Activated CD4-positive, alpha-beta memory T cell treated with anti-CD3 and anti-CD28 coated beads, Interleukin-2, amount 10 ng/mL, durations not matched to agents 7 days and 5 days (primary cell): ENCODE results near the gene ZACN. TPM values are rescaled to one million over a fixed set of nuclear protein-coding genes. Genes with fewer than 3 reads are reported as not detected.
"Not testable (repeated sequence)": the region's sequence is repeated elsewhere in the genome, so short reads cannot be mapped to it uniquely, and the experiment has no call there.

ENCODE experiments used
- CTCF ChIA-PET: fragments of 350-600 bp; sonication (Branson Sonifier 250); formaldehyde crosslinking; loops from one replicate; lab custom pipeline; 2021; ENCODE audit warnings: antibody characterized with exemption, inconsistent platforms; lab: Charles Lee
- POLR2A ChIA-PET: fragments of 350-600 bp; sonication (Branson Sonifier 250); formaldehyde crosslinking; loops from one replicate; lab custom pipeline; 2021; ENCODE audit warnings: antibody characterized with exemption; lab: Charles Lee
- DNase-seq: peaks from one replicate; pipeline ENCODE4 v3.0.0-alpha.2; 2020
- H3K27ac Mint-ChIP-seq: one replicate; pipeline ENCODE4 v1.8.0; 2021; ENCODE audit warnings: mild to moderate bottlenecking, mixed read lengths
- H3K27me3 Mint-ChIP-seq: one replicate; pipeline ENCODE4 v1.8.0; 2021; ENCODE audit warnings: mixed read lengths
- H3K36me3 Mint-ChIP-seq: one replicate; pipeline ENCODE4 v1.8.0; 2021; ENCODE audit warnings: low read depth, mixed read lengths
- H3K4me1 Mint-ChIP-seq: one replicate; pipeline ENCODE4 v1.8.0; 2021; ENCODE audit warnings: mixed read lengths
- H3K4me3 Mint-ChIP-seq: one replicate; pipeline ENCODE4 v1.8.0; 2021; ENCODE audit warnings: mild to moderate bottlenecking, mixed read lengths
- H3K9me3 Mint-ChIP-seq: one replicate; pipeline ENCODE4 v1.8.0; 2021; ENCODE audit warnings: mixed read lengths
- total RNA-seq, 2 experiments: library from RNA; stranded (reverse); gene quantifications; one replicate each; pipeline ENCODE4 v1.2.3, GENCODE V29; 2021

ZACN gene
- under 1 TPM; 0.48 TPM for total RNA-seq

DNA sequence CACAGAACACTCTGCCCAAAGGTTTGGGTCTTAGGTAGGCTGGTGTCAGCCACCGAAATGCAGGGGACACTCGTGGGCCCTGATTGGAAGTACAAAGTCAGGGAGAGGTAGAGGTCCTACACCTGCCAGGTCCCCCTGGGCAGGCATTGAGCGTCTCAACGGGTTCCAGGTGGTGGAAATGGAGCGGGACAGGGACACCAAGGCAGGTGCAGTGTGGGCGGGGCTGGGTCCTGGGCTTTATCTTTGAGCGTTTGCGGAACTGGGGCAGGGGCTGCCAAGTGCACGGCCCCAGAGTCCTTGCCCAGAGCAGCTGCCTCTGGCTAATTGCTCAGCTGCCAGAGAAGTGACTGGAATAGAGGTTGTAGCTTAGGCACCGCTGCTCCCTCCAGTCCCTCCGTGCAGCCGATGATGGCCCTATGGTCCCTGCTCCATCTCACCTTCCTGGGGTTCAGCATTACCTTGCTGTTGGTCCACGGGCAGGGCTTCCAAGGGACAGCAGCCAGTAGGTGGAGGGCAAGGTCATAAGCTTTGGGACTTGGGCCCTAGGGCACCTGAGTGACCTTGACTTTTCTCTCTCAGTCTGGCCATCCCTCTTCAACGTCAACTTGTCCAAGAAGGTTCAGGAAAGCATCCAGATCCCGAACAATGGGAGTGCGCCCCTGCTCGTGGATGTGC is at the start of gene ZACN:
Gene ZACN (plus strand): TSS at position 323 of the 675 bp plus-strand sequence. CDS start 83 bp downstream, at position 406.
- Mint-ChIP-seq H3K36me3 (peaks cover 5% of the 10 kb centered on the region), H3K27me3 (peaks cover 50% of the 10 kb centered on the region), H3K27ac (no peak within 1 kb of the TSS), H3K9me3 (no peaks in the 10 kb centered on the region), H3K4me1 (peaks cover 25% of the 10 kb centered on the region), H3K4me3 (no peak within 1 kb of the TSS)
- POLR2A ChIA-PET = interaction anchor here (1.7 kb wide), 1 partner anchor 16 kb away, joined by 8 read pairs; no protein-coding TSS in a partner anchor
- no peak for DNase-seq
- CTCF ChIA-PET = interaction anchor here (1.0 to 1.4 kb wide), 2 partner anchors 65 to 75 kb away, joined by 3 to 4 read pairs; no protein-coding TSS in a partner anchor

DNA sequence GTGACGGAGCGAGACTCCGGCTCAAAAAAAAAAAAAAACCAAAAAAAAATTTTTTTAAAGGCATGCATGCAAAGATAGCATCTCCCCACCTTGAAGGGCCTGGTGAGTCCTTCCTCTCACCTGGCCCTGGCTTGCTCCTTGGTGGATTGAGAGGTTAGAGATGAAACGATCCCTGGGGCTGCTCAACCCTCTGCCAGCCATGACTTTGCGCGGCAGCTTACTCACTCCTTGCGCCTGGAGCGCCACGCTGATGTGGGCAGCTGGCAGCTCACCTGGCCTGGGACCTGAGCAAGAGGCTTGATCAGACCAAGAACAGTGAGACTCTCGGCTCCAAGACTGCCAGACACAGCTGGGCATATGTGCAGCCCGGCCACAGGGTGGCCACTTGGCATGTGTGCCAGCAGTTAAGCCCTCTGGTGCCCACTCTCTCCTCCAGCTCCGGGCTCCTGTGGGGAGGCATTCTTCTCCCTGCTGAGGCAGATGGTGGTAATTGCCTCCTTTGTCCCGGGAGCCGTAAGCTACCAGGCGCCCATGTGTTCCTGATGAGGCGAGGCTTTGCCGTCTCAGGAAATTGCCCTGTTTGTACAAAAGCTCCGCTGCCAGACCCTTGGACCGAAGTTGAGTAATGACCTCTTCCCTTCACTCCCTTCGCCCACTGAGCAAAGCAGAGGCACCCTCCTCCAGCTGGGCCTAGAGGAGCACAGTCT is 46.8 kb upstream of the ZACN start:
- ChIA-PET CTCF (interaction anchor here (0.6 to 0.7 kb wide), 2 partner anchors 96 to 268 kb away, joined by 3 read pairs; no protein-coding TSS in a partner anchor), POLR2A (no interaction called here)
- Mint-ChIP-seq H3K4me3 (no peak overlapping the region), H3K27me3 (no peaks in the 10 kb centered on the region), H3K27ac (no peak overlapping the region), H3K36me3 (no peaks in the 10 kb centered on the region), H3K4me1 (peaks cover 9% of the 10 kb centered on the region), H3K9me3 (no peaks in the 10 kb centered on the region)
- no peak for DNase-seq

DNA sequence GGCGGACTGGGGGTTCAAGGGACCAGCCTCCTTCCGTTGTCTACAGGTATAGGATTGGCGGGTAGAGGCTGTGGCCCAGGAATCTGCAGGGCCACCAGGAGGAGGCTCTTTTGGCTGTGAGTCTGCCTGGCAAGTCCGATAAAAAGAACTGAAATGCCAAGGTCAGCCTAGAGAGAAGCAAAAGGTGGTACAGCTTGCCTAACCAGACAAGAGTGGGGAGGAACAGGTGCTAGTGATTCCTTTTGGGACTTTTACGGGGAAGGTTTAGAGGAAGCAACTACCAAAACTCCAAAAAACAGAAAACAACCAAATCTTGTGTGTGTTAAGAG is 46.2 kb upstream of the ZACN start:
- ChIA-PET POLR2A (interaction anchor here (1.2 kb wide), 1 partner anchor 21 kb away, joined by 3 read pairs; no protein-coding TSS in a partner anchor), CTCF (interaction anchor here (1.8 to 2.4 kb wide), 2 partner anchors 19 to 33 kb away, joined by 8 to 11 read pairs; partner anchors contain the start of gene CDK3)
- DNase-seq = no peak

DNA sequence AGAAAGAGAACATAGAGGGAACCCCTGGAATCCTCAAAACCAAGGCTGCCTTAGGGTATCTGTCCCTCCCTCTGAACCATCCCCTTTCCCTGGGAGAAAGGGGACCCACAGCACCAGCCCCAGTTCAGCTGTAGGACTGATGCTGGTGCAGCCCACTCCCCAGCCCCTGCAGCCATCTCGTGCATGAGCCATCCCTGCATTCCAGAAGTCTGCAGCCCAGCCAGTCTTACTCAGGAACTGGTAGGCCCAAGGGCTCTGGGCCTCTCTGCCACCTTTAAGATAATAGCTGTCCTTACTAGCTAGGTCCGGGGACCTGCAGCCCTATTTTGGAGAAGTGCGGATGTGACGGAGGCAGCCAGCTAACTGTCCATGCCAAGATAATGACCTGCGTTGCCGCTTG is 45.8 kb upstream of the ZACN start:
- no peak for DNase-seq
- Mint-ChIP-seq H3K4me3 (no peak overlapping the region), H3K4me1 (peaks cover 9% of the 10 kb centered on the region), H3K36me3 (peaks cover 2% of the 10 kb centered on the region), H3K27me3 (no peaks in the 10 kb centered on the region), H3K9me3 (no peaks in the 10 kb centered on the region), H3K27ac (no peak overlapping the region)
- POLR2A ChIA-PET = interaction anchor here (1.0 to 1.2 kb wide), 2 partner anchors 14 to 20 kb away, joined by 3 read pairs; no protein-coding TSS in a partner anchor
- CTCF ChIA-PET = interaction anchor here (1.4 to 2.4 kb wide), 3 partner anchors 19 to 33 kb away, joined by 4 to 11 read pairs (median 8); partner anchors contain the start of gene CDK3

More for the DNA sequence above, 46.2 kb upstream of the ZACN start:
- Mint-ChIP-seq H3K27ac (no peak overlapping the region), H3K36me3 (no peaks in the 10 kb centered on the region), H3K4me3 (no peak overlapping the region), H3K27me3 (no peaks in the 10 kb centered on the region), H3K4me1 (peaks cover 9% of the 10 kb centered on the region), H3K9me3 (no peaks in the 10 kb centered on the region)

GRCh38 chr17:76034428-76035350 is 44.3 kb upstream of the ZACN start:
- Mint-ChIP-seq H3K27ac (no peak overlapping the region), H3K9me3 (no peaks in the 10 kb centered on the region), H3K27me3 (no peaks in the 10 kb centered on the region), H3K4me1 (peaks cover 3% of the 10 kb centered on the region), H3K4me3 (no peak overlapping the region), H3K36me3 (peaks cover 17% of the 10 kb centered on the region)
- ChIA-PET POLR2A (interaction anchor here (1.0 kb wide), 1 partner anchor 12 kb away, joined by 3 read pairs; no protein-coding TSS in a partner anchor), CTCF (interaction anchor here (1.4 to 2.4 kb wide), 3 partner anchors 21 to 35 kb away, joined by 4 to 11 read pairs (median 8); partner anchors contain the start of gene CDK3)
- DNase-seq = no peak

- CTCF ChIA-PET = interaction anchor here (0.8 to 1.6 kb wide), 4 partner anchors 22 to 58 kb away, joined by 3 to 6 read pairs (median 3); partner anchors contain the start of genes ACOX1 and TEN1
- Mint-ChIP-seq H3K27me3 (no peaks in the 10 kb centered on the region), H3K36me3 (peaks cover 35% of the 10 kb centered on the region), H3K27ac (no peak overlapping the region), H3K4me3 (no peak overlapping the region), H3K4me1 (no peaks in the 10 kb centered on the region), H3K9me3 (no peaks in the 10 kb centered on the region)
- no peak for DNase-seq
- POLR2A ChIA-PET = no interaction called here
These were observed 42.3 kb upstream of the ZACN start for GRCh38 chr17:76036497-76037261.

DNA sequence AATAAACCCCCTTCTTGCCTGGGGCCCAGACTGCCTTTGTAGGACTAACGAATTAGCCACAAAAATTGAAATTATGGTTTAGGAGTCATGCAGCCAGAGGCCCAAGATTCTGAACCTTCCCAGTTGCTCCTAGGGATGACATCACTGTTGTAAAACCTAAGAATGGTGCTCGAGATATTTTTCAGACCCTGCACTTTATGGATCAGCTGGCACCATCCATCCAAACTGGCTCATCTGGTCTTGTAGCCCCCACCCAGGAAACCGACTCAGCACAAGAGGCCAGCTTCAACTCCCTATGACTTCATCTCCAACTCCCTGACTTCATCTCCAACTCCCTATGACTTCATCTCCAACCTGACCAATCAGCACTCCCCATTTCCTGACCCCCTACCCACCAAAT is 40.9 kb upstream of the ZACN start:
- Mint-ChIP-seq H3K4me1 (no peaks in the 10 kb centered on the region), H3K27ac (no peak overlapping the region), H3K9me3 (no peaks in the 10 kb centered on the region), H3K27me3 (no peaks in the 10 kb centered on the region), H3K36me3 (peaks cover 39% of the 10 kb centered on the region), H3K4me3 (no peak overlapping the region)
- ChIA-PET CTCF (interaction anchor here (1.6 kb wide), 1 partner anchor 24 kb away, joined by 6 read pairs; no protein-coding TSS in a partner anchor), POLR2A (no interaction called here)
- DNase-seq = no peak

DNA sequence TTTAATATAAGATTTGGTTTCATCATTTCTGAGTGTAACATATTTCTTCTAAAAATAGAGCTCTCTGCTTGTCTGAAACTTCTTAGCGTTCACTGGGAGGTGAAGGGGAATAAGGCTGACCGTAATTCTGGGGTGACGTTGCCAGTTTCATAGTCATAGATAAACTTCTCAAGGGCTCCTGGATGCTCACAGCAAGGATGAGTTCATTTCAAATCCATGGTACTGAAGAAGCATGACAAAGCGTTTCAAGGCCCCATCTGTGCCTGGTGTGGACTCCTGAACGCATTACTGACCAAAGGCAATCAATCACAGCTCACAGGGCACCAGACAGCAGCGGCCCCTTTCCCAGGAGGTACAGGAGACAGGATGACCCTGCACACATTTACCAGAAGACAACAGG is 39.9 kb upstream of the ZACN start:
- Mint-ChIP-seq H3K27ac (no peak overlapping the region), H3K4me3 (no peak overlapping the region), H3K27me3 (no peaks in the 10 kb centered on the region), H3K4me1 (no peaks in the 10 kb centered on the region), H3K36me3 (peaks cover 50% of the 10 kb centered on the region), H3K9me3 (no peaks in the 10 kb centered on the region)
- no peak for DNase-seq
- POLR2A ChIA-PET = no interaction called here
- CTCF ChIA-PET = no interaction called here

DNA sequence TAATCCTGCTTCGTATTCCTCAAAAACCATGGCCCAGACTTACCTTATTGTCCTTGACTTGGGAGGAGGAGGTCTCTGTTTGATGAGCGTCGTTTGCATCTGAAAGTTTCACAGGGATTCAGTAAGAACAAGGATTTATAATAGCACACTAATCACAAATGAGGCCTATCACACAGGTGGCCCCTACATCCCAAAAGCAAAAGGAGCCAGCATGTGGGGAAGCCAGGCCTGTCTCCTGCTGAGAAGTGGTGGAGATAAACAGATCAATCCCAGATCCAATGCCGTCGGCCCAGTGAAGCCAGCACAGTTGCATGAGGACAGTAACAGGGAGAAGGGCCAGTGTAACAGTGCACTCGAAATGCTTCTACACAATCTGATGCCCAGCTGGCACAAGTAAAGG is 38.6 kb upstream of the ZACN start:
- no peak overlapping the region for H3K4me3 Mint-ChIP-seq
- H3K4me1 Mint-ChIP-seq = no peaks in the 10 kb centered on the region
- H3K27ac Mint-ChIP-seq = no peak overlapping the region
- no peak for DNase-seq
- POLR2A ChIA-PET = interaction anchor here (1.4 kb wide), 1 partner anchor 23 kb away, joined by 3 read pairs; no protein-coding TSS in a partner anchor
- no peaks in the 10 kb centered on the region for H3K27me3 Mint-ChIP-seq
- no peaks in the 10 kb centered on the region for H3K9me3 Mint-ChIP-seq
- peaks cover 61% of the 10 kb centered on the region for H3K36me3 Mint-ChIP-seq
- CTCF ChIA-PET = interaction anchor here (3.0 kb wide), 1 partner anchor 27 kb away, joined by 11 read pairs; no protein-coding TSS in a partner anchor

GRCh38 chr17:76042868-76043267 is 36.1 kb upstream of the ZACN start:
- POLR2A ChIA-PET, H3K4me1 Mint-ChIP-seq, H3K4me3 Mint-ChIP-seq, H3K27me3 Mint-ChIP-seq, H3K27ac Mint-ChIP-seq, H3K9me3 Mint-ChIP-seq, DNase-seq: not testable (repeated sequence)
- H3K36me3 Mint-ChIP-seq = peaks cover 74% of the 10 kb centered on the region
- CTCF ChIA-PET = interaction anchor here (3.0 kb wide), 1 partner anchor 29 kb away, joined by 11 read pairs; no protein-coding TSS in a partner anchor

GRCh38 chr17:76044475-76045007 is 34.4 kb upstream of the ZACN start:
- H3K27ac Mint-ChIP-seq, DNase-seq, H3K27me3 Mint-ChIP-seq, H3K4me1 Mint-ChIP-seq, H3K4me3 Mint-ChIP-seq, CTCF ChIA-PET, H3K9me3 Mint-ChIP-seq: not testable (repeated sequence)
- POLR2A ChIA-PET = interaction anchor here (0.5 kb wide), 1 partner anchor 437 kb away, joined by 3 read pairs; no protein-coding TSS in a partner anchor
- H3K36me3 Mint-ChIP-seq = peaks cover 73% of the 10 kb centered on the region
